ENCODE measurements around the gene ABTB1.

Gene ABTB1

DNA sequence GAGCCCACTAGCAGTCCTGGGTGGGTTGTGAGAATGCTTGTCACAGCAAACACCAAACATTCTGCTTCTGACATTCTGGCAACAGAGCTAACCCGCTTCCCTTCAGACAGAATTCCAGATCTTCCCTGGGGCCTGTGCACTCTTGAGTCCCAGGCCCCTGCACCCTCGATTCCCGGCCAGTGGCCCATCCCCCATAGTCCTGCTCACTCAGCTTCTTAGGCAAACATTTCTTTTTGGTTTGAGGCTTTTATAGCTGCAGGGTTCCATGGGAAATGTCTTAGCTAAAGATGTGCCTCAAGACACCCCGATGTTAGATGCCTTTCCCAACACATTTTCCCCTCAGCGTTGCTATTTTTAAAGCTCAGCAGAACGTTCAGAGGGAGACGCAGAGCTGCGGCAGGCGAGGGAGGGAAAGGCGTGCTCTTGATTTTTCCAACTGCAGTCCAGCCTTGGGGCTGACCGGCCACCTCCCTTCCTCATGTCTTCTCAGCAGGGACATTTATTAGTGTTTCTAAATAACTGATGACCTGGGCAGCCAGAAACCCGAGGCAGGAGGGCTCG, 35.2 kb downstream of the ABTB1 start:
- DNase-seq: peak; percentile 31

GRCh38 chr3:127708837-127709236, 36.1 kb downstream of the ABTB1 start:
- DNase-seq: peak; percentile 9

DNA sequence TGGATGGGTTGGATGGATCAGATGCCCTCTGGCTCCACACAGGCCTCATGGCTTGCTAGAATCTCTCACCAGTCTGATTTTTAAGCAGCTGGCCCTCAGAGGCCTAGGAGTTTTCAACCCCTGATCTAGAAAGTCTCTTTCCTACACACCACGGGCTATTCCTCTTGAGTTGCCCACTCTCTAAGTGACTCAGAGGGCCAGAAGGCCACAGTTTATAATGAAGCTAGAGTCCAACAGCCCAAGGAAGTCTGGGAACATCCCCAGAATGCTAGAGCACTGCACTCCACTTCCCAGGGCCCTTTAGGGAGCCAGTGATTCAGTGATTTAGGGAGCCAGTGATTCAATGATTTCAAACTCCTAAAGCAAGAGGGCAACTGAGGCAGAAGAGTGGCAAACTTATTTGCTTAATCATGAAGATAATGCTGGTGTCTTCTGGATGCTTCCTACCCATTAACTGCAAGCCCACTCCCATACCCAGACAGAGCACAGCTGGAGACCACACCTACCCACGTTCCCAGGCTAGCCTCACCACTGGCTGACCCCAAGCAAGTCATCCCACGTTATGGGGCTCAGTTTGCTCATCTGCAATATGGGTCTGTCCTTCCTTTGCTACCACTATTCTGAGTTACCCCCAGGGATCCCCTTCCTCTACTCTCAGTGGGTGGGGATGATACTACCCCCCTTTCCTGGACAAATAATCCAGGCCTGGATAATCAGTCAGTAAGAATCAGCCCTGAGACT, 36.7 kb downstream of the ABTB1 start:
- DNase-seq: peak; percentile 4

- no peak for DNase-seq
These were observed 37.6 kb downstream of the ABTB1 start for GRCh38 chr3:127710155-127710941.

GRCh38 chr3:127711021-127711695, 38.4 kb downstream of the ABTB1 start:
- peak; percentile 13 for DNase-seq

DNA sequence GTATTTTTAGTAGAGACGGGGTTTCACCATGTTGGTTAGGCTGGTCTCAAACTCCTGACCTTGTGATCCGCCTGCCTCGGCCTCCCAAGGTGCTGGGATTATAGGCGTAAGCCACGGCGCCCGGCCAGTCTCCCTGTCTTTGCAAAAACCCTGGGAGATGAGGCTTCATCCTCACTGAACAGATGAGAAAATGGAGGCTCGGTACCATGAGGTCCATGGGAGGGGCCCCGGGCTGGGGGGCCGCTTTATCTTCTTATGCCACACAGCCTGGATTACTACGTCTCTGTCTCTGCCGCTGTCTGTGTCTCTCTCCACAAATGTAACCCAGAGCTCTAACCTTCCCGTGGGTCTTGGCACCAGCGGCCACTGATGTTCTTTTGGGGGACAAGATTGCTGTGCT, 39.1 kb downstream of the ABTB1 start:
- DNase-seq: peak; percentile 4

DNA sequence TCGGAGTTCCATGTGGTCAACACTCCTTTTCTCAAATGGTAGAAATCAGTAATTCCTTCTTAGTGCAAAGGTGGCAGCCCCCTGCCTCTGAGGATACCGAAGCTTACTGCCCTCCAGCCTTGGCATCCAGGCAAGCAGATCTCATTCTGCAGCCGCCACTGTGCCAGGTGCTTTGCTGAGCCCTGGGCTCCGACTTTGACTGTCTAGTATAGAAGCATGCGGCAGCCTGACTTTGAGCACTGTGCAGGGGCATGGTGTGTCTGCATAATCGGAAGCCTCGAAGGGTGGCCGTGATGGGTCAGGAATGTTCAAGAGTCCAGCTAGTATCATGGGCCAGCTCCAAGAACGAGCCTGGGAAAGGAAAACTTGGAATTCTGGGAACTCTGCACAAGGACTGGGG, 39.7 kb downstream of the ABTB1 start:
- peak; percentile 18 for DNase-seq

DNA sequence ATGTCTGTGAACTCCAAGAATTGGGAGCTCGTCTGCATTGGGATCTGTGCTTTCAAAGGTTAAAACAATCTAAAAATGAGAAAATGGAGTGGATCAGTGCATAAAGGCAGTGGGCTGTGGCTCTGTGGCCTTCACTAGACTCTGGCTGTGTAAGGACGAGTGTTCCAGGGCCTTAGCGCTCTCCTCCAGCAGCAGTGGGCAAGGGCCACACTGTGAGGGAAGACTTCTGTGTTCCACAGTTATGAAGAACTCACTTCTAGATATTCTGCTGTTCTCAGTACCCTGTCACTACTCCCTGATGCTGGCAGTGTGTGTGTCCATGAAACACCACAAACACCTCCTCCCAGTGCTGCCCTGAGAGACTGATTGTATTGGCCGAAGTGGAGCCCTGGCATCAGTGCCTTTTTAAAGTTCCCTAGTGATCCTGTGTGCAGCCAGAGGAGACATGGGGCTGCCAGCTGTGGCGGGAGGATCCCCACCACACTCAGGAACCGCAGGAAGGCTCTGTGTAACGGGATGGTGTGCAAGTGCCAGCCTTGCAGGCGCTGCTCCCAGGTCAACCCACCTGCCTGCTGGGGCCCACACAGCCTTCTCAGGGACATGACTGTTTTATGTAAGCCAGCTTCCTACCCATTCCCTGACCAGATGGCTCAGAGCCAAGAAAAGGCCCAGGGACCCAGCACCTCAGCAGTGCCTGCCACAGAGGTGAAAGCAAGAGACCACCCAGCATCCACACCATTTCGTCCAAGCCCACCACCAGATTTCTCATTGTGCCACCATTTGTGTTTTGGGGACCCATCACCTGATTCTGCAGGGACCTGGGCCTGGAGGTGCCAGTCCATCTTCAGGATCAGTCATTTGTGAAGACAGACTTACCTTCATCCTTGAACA, 40.4 kb downstream of the ABTB1 start:
- peak; percentile 22 for DNase-seq

GRCh38 chr3:127714125-127714571, 41.4 kb downstream of the ABTB1 start:
- DNase-seq: peak; percentile 27

DNA sequence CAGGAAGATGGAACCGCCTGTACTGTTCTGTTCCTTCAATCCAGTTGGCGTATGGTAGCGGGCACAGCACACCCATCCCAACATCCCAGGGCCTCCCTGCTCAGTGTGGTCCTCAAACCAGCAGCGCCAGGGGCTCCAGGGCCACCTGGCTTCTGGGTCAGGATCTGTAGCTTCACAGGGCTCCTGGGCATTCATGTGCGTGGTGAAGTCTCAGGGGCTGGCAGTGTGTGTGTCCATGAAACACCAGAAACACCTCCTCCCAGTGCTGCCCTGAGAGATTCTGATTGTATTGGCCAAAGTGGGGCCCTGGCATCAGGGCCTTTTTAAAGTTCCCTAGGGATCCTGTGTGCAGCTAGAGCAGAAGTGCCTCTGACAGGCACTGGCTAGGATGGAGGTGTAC, 42.1 kb downstream of the ABTB1 start:
- no peak for DNase-seq

GRCh38 chr3:127715532-127715931, 42.8 kb downstream of the ABTB1 start:
- peak; percentile 18 for DNase-seq

DNA sequence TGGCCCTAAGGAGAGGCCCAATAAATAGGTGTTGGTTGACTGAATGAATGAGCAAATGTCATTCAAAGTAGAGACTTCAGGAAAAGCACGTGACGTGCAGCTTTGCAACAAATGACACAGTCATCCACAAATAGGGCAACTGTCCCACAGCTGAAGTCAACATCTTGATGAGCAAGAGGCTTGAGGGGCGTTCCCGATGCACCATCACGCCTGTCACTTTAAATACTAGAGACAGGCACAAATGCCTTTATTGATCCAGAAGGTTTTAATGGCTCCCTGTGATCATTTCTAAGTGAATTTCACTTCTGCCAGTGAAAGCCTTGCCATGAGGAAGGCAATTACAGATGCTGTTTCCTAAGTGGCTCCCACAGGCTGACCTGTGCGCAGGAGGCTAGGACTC, 43.6 kb downstream of the ABTB1 start:
- no peak for DNase-seq

- peak; percentile 32 for DNase-seq
These were observed 44.8 kb downstream of the ABTB1 start for GRCh38 chr3:127717357-127718244.

- no peak for DNase-seq
These were observed 45.6 kb downstream of the ABTB1 start for GRCh38 chr3:127718245-127718915.

GRCh38 chr3:127718916-127719290, 46.2 kb downstream of the ABTB1 start:
- DNase-seq: no peak

DNA sequence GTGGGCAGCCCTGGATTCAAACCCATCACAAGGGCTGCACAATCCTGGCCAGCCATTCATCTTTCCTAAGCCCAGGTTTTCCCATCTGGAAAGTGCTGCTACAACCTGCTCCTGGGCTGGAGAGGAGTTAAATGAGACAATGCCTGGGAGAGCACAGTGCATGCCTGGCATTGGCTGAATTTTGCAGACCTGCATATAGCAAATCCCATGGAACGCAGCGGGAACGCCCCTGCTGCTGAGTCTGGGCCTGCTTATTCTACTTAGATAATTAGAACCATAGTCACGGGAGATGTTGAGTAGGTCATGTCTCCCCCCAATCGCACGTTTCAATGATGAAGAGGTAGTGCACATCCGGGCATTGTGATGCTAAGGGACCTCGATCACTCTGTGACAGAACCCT, 46.6 kb downstream of the ABTB1 start:
- DNase-seq: peak; percentile 3

- no peak for DNase-seq
These were observed 47.5 kb downstream of the ABTB1 start for GRCh38 chr3:127720161-127720823.

- DNase-seq: peak; percentile 16
These were observed 48.5 kb downstream of the ABTB1 start for GRCh38 chr3:127720985-127721935.
